NAMALWA (cell line): ENCODE results near the gene CEP131.

Experiments used
- DNase-seq: peaks from one replicate; pipeline ENCODE4 v3.0.0-alpha.2; 2015; ENCODE audit warnings: low spot score

Gene CEP131

GRCh38 chr17:81187120-81187519, 35.6 kb downstream of the CEP131 start:
- no peak for DNase-seq

DNA sequence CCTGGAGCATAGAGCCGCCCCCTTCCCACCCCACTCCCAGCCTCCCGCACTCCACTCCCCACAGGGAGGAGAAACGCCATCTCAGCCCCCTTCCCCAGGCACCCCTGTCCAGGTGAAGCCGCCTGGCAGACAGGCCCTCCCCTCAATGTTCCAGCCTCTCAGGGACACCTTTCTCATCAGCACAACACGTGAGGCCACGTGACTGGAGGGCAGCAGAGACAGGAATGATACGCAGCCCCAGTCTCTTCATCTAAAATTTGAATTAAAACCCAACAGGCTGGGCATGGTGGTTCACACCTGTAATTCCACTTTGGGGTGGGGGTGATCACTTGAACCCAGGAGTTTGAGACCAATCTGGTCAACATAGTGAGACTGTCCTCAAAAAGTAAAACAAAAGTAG, 36.6 kb downstream of the CEP131 start:
- DNase-seq = no peak

GRCh38 chr17:81184555-81184954, 38.2 kb downstream of the CEP131 start:
- DNase-seq = no peak

GRCh38 chr17:81183807-81184206, 39.0 kb downstream of the CEP131 start:
- no peak for DNase-seq

- DNase-seq = no peak
Observed at GRCh38 chr17:81183316-81183715, 39.4 kb downstream of the CEP131 start.

DNA sequence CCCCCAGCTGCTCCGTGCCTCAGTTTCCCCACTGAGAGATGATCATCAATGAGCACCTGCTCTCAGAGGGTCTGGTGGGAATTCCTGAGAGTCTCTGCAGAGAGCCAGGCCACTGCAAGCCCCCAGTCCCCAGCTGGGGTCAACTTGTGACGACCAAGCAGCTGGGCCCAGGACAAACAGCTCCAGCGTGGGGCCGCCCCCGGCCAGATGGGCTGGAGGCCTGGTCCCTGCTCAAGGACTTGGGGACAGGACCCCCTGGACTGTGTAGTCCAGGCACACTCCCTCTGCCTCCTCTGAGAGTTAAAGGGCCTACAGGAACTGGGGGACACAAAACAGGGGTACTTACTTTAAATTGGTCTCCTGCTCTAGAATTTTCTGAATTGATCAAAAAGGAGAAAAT, 40.2 kb downstream of the CEP131 start:
- DNase-seq = no peak

- no peak for DNase-seq
Observed at GRCh38 chr17:81181811-81182185, 41.0 kb downstream of the CEP131 start.

DNA sequence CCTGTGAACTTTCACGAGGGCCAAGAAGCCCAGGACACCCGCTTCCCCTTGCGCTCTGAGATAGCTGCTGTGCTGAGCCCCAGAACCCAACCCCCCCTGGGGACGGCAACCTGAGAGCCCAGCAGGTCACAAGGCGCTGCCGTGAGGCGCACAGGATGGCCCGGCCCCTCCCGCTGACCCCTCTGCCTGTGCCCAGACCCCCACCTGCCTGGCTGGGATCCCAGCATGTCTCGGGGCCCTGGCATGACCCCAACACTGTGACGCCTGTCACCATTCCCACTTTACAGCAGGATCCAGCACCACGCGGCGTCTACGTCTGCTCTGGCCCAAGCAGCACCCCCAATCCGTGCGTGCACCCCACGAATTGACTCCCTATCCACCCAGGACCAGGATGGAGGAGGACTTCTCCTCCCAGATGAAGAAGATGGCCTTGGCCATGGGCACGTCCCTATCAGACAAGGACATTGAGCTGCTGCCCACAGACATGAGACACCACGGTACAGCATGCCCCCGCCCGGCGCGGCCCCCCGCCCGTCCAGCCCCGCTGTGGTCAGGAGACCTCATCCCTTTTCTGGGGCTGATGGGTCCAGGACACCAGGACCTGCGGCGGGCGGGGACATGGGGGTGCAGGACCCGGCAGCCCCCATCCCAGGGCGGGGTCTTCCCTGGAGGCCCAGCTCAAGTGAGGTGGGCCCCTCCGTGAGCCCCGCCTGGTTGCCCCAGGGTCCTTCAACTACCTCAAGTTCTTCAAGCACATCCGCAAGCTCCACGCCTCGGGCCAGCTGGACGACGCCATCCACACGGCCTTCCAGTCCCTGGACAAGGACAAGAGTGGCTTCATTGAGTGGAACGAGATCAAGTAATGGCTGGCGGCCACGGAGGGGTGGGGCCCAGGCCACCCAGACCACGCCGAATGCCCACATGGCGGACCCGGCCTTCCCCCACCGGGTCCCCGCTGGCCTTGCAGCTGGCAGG, 41.6 kb downstream of the CEP131 start:
- no peak for DNase-seq

- no peak for DNase-seq
Observed at GRCh38 chr17:81179861-81180260, 42.9 kb downstream of the CEP131 start.

DNA sequence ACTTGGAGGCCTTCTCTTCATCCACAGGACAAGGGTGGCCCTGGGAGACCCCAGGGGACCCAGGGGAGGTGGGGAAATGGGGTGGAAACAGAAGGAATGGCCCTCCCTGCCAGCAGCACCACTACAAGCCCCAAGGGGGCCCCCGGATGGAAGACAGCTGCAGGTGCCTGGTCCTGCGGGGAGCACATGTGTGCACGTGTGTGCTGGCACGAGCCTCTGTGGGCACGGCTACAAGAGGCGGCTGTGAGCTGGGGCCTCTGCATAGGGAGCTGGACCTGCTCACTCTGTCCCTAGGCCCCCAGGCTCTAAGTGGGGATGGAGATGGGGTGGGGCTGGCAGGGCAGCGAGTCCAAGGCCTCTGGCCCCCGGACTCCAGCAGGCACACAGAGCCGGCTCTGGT, 43.5 kb downstream of the CEP131 start:
- DNase-seq = peak; percentile 70

DNA sequence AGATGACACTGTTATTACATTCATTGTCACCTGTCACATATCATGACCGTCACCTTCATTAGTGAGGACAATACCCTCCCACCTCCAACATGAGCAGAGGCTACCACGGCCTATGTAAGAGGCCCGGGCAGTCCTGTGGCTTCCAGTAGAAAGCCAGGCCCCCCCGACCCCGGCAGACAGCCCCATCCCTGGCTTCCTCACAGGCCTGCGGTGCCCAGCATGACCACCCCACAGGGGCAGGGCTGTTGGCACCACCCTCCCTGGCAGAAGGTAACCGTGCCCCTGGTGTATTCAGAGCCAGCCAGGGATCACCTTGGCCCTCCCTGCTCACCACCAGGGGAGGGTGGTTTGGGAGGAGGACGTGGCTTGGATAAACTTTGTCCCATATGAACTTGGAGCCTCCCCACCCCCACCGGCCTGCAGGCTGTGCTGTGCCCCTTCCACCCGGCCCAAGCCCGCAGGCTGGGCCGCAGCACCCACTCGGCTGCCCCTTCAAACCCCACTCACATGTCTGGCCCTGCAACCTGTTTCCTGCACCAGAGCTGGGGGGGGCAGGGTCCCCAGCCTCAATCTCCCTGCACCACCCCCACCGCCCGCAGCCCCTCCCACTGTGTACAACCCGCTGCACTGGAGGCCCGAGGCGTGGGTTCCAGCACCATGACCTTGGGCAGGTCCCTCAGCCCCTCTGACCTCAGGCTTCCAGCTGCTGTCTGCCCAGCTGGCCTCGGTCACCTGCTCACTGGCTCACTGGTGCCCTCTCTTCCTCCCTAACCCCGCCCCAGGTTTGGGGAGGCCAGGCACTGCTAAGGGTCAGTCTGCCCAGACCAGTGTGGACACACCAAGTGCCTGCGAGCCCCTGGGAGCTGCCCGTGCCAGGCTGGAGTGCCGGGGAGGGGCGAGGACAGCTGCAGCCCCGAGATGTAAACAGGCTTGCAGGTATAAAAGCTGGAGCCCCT, 44.4 kb downstream of the CEP131 start:
- no peak for DNase-seq

GRCh38 chr17:81176666-81177065, 46.1 kb downstream of the CEP131 start:
- DNase-seq = no peak

DNA sequence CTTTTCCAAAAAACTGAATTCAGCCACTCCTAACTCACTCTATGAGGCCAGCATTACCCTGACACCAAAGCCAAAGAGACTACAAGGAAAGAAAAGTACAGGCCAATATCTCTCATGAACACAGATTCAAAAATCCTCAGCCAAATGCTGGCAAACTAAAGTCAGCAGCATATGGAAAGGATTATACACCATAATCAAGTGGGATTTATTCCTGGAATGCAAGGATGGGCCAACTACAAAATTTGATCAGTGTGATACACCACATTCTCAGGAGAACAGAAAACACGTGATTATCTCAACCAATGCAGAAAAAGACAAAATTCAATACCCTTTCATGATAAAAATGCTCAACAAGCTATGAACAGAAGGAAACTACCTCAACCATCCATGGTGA, 49.0 kb downstream of the CEP131 start:
- no peak for DNase-seq

- no peak for DNase-seq
Observed at GRCh38 chr17:81173052-81173761, 49.6 kb downstream of the CEP131 start.

- no peak for DNase-seq
Observed at GRCh38 chr17:81171941-81172340, 50.8 kb downstream of the CEP131 start.

GRCh38 chr17:81170727-81171494, 51.9 kb downstream of the CEP131 start:
- DNase-seq = no peak

- DNase-seq = no peak
Observed at GRCh38 chr17:81169870-81170309, 52.9 kb downstream of the CEP131 start.

DNA sequence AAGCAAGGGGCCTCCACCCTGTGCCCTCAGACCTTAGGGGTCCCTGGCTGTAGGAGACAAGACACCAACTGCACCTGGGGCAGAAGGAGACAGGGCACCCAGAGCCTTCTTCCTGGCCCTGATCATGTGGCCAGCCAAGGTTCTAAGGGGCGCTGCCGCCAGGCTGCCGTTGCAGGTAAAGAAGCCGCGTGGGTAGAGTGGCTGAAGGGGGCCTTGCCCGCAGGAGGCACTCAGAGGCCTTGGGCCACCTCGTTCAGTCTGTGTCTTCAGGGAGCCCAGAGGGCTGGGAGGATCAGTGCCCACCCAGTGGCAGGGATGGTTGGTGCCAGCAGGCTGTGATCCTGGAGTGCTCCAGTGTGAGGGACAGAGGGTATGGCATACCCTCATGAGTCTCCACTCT, 55.1 kb downstream of the CEP131 start:
- no peak for DNase-seq

- DNase-seq = no peak
Observed at GRCh38 chr17:81167194-81167524, 55.6 kb downstream of the CEP131 start.

GRCh38 chr17:81166033-81166492, 56.7 kb downstream of the CEP131 start, which contains the start of gene AATK:
Gene AATK, minus strand, starts transcription at chr17:81166221. Its CDS starts 229 bp downstream, at chr17:81165992.
- DNase-seq = no peak
